Prostate gland (tissue), 2 donors: ENCODE data around the gene ECSIT.

Source experiments
- POLR2A ChIP-seq: fragments of 450-650 bp; IDR thresholded peaks from one replicate; pipeline ENCODE4 v1.6.1; 2016; ENCODE audit warnings: antibody characterized with exemption, mild to moderate bottlenecking
- TF ChIP-seq, protein P1 (sequence below), 4 experiments: fragments of 200-600 bp in 2 of 4; fragments of 450-650 bp in 2 of 4; sonication (generic) in 2 of 4; IDR thresholded peaks; 1 replicate in 3 of 4; 2 replicates in 1 of 4; pipeline ENCODE4 v1.5.1; 2016 to 2019; ENCODE audit warnings: antibody characterized with exemption in 4 of 4, mild to moderate bottlenecking in 2 of 4, moderate library complexity in 2 of 4

GRCh38 chr19:11576227-11576626, 47.3 kb upstream of the ECSIT start:
- TF ChIP-seq, protein P1, sequence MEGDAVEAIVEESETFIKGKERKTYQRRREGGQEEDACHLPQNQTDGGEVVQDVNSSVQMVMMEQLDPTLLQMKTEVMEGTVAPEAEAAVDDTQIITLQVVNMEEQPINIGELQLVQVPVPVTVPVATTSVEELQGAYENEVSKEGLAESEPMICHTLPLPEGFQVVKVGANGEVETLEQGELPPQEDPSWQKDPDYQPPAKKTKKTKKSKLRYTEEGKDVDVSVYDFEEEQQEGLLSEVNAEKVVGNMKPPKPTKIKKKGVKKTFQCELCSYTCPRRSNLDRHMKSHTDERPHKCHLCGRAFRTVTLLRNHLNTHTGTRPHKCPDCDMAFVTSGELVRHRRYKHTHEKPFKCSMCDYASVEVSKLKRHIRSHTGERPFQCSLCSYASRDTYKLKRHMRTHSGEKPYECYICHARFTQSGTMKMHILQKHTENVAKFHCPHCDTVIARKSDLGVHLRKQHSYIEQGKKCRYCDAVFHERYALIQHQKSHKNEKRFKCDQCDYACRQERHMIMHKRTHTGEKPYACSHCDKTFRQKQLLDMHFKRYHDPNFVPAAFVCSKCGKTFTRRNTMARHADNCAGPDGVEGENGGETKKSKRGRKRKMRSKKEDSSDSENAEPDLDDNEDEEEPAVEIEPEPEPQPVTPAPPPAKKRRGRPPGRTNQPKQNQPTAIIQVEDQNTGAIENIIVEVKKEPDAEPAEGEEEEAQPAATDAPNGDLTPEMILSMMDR (IDR thresholded peaks at IDR 0.05): no peak
- TF ChIP-seq POLR2A: no peak
